Parathyroid adenoma (tissue), 2 donors: ENCODE results near the gene AATF.

Experiments
- H2AFZ ChIP-seq: fragments of 300-600 bp; sonication (generic); one replicate; pipeline ENCODE4 v1.7.0; 2017; ENCODE audit warnings: antibody characterized with exemption, mild to moderate bottlenecking
- H3K27ac ChIP-seq: fragments of 300-600 bp; sonication (generic); one replicate; pipeline ENCODE4 v1.7.0; 2017
- H3K27me3 ChIP-seq: fragments of 300-600 bp; sonication (generic); one replicate; pipeline ENCODE4 v1.7.0; 2017; ENCODE audit warnings: low read length; ENCODE audit not compliant: control insufficient read depth, insufficient read depth
- H3K36me3 ChIP-seq: fragments of 300-600 bp; sonication (generic); one replicate; pipeline ENCODE4 v1.7.0; 2017; ENCODE audit warnings: low read length; ENCODE audit not compliant: control insufficient read depth, insufficient read depth
- H3K4me1 ChIP-seq: fragments of 300-600 bp; sonication (generic); one replicate; pipeline ENCODE4 v1.7.0; 2017; ENCODE audit warnings: control low read depth
- H3K4me2 ChIP-seq: fragments of 300-600 bp; sonication (generic); one replicate; pipeline ENCODE4 v1.7.0; 2017; ENCODE audit warnings: low read length
- H3K4me3 ChIP-seq: fragments of 300-600 bp; sonication (generic); one replicate; pipeline ENCODE4 v1.7.0; 2017; ENCODE audit warnings: low read depth, low read length
- H3K79me2 ChIP-seq: fragments of 300-600 bp; sonication (generic); one replicate; pipeline ENCODE4 v1.7.0; 2017; ENCODE audit warnings: control low read depth
- H3K9ac ChIP-seq: fragments of 300-600 bp; sonication (generic); one replicate; pipeline ENCODE4 v1.7.0; 2017; ENCODE audit warnings: mild to moderate bottlenecking
- H3K9me3 ChIP-seq: fragments of 300-600 bp; sonication (generic); one replicate; pipeline ENCODE4 v1.7.0; 2017; ENCODE audit warnings: low read length; ENCODE audit not compliant: control insufficient read depth
- TF ChIP-seq, protein P1 (sequence below): fragments of 300-600 bp; sonication (generic); IDR thresholded peaks from one replicate; pipeline ENCODE4 v1.7.0; 2017; ENCODE audit warnings: antibody characterized with exemption, mild to moderate bottlenecking
- donor health status: primary hyperparathyroidism.

AATF gene

DNA sequence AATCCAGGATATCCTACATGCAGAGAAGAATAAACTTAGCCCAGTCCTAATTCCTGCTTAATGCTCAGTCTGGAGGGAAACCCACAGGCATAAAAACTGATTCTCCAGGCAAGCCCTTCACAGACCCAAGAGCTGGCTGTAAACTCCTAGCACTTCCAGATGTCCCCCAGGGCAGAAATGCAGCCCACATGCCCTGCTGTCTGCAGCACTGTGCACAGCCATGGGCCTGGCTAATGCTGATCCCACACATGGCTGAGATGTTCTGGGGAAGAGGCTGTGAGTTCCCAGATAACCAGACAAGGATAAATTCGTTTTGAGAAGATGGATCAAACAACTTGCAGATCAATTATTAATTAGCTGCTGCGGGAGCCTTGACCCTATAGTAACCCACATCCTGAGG lies 148.4 kb downstream of the AATF start:
- H2AFZ ChIP-seq, result no peak overlapping the region
- H3K9me3 ChIP-seq, result no peaks in the 10 kb centered on the region
- TF ChIP-seq, protein P1, sequence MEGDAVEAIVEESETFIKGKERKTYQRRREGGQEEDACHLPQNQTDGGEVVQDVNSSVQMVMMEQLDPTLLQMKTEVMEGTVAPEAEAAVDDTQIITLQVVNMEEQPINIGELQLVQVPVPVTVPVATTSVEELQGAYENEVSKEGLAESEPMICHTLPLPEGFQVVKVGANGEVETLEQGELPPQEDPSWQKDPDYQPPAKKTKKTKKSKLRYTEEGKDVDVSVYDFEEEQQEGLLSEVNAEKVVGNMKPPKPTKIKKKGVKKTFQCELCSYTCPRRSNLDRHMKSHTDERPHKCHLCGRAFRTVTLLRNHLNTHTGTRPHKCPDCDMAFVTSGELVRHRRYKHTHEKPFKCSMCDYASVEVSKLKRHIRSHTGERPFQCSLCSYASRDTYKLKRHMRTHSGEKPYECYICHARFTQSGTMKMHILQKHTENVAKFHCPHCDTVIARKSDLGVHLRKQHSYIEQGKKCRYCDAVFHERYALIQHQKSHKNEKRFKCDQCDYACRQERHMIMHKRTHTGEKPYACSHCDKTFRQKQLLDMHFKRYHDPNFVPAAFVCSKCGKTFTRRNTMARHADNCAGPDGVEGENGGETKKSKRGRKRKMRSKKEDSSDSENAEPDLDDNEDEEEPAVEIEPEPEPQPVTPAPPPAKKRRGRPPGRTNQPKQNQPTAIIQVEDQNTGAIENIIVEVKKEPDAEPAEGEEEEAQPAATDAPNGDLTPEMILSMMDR, result no peak
- H3K9ac ChIP-seq, result no peak overlapping the region
- no peak overlapping the region for H3K27ac ChIP-seq
- H3K4me2 ChIP-seq, result no peak overlapping the region
- no peaks in the 10 kb centered on the region for H3K79me2 ChIP-seq
- no peaks in the 10 kb centered on the region for H3K27me3 ChIP-seq
- H3K4me1 ChIP-seq, result peaks cover 9% of the 10 kb centered on the region
- no peak overlapping the region for H3K4me3 ChIP-seq
- no peaks in the 10 kb centered on the region for H3K36me3 ChIP-seq

- TF ChIP-seq, protein P1, result no peak
- Histone ChIP-seq H3K27ac (no peak overlapping the region), H3K9me3 (no peaks in the 10 kb centered on the region)
Measured at GRCh38 chr17:37098152-37098551, 149.4 kb downstream of the AATF start.

GRCh38 chr17:37098910-37099664 lies 150.3 kb downstream of the AATF start:
- no peak overlapping the region for H3K27ac ChIP-seq
- no peaks in the 10 kb centered on the region for H3K36me3 ChIP-seq
- no peak overlapping the region for H3K9ac ChIP-seq
- H3K79me2 ChIP-seq, result no peaks in the 10 kb centered on the region
- TF ChIP-seq, protein P1, result no peak
- H3K4me1 ChIP-seq, result peaks cover 6% of the 10 kb centered on the region
- no peaks in the 10 kb centered on the region for H3K27me3 ChIP-seq
- no peaks in the 10 kb centered on the region for H3K9me3 ChIP-seq
- no peak overlapping the region for H3K4me3 ChIP-seq
- H3K4me2 ChIP-seq, result no peak overlapping the region
- H2AFZ ChIP-seq, result no peak overlapping the region

More at GRCh38 chr17:37098152-37098551, 149.4 kb downstream of the AATF start:
- no peak overlapping the region for H3K9ac ChIP-seq
- H3K36me3 ChIP-seq, result no peaks in the 10 kb centered on the region
- H3K4me1 ChIP-seq, result peaks cover 6% of the 10 kb centered on the region
- H3K27me3 ChIP-seq, result no peaks in the 10 kb centered on the region
- H3K79me2 ChIP-seq, result no peaks in the 10 kb centered on the region
- H2AFZ ChIP-seq, result no peak overlapping the region
- H3K4me2 ChIP-seq, result no peak overlapping the region
- no peak overlapping the region for H3K4me3 ChIP-seq

- TF ChIP-seq, protein P1, result no peak
- Histone ChIP-seq H3K9me3 (no peaks in the 10 kb centered on the region), H3K4me1 (no peaks in the 10 kb centered on the region), H3K36me3 (no peaks in the 10 kb centered on the region), H3K27ac (no peak overlapping the region), H3K4me3 (no peak overlapping the region), H3K79me2 (no peaks in the 10 kb centered on the region), H3K27me3 (no peaks in the 10 kb centered on the region), H3K4me2 (no peak overlapping the region), H2AFZ (no peak overlapping the region), H3K9ac (no peak overlapping the region)
Measured at GRCh38 chr17:37100231-37100630, 151.5 kb downstream of the AATF start.

DNA sequence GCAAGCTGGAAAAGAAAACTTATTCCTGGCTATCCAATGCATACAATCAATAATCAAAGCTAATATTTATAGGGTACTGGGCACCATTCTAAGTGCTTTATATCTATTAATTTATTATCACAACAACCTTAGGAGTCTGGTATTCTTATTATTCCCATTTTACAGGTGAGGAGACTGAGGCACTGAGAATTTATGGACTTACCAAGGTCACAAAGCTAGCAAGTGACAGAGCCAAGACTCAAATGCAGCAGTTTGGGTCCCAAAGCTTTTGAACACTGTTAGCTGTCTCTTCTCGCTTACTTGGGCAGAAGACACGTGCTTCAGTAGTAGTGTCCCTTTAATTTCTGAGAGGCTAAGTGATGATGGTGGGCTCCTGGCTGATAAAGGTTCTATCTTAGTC lies 152.6 kb downstream of the AATF start:
- no peak overlapping the region for H3K9ac ChIP-seq
- H3K4me1 ChIP-seq, result no peaks in the 10 kb centered on the region
- no peak overlapping the region for H3K27ac ChIP-seq
- H3K9me3 ChIP-seq, result no peaks in the 10 kb centered on the region
- no peak overlapping the region for H2AFZ ChIP-seq
- TF ChIP-seq, protein P1, result no peak
- H3K79me2 ChIP-seq, result no peaks in the 10 kb centered on the region
- no peak overlapping the region for H3K4me2 ChIP-seq
- no peak overlapping the region for H3K4me3 ChIP-seq
- no peaks in the 10 kb centered on the region for H3K27me3 ChIP-seq
- H3K36me3 ChIP-seq, result no peaks in the 10 kb centered on the region
